GM19351 (cell line): ENCODE data around the gene EN2.
"Not testable (repeated sequence)": the region's sequence is repeated elsewhere in the genome, so short reads cannot be mapped to it uniquely, and the experiment has no call there.

Experiments
- ATAC-seq: cut with Tn5 transposase; IDR thresholded peaks from one replicate; pipeline ENCODE4 v1.9.1; 2021; ENCODE audit warnings: mild to moderate bottlenecking, moderate library complexity; ENCODE audit not compliant: unreplicated experiment

The EN2 gene

GRCh38 chr7:155425887-155426286, 32.0 kb upstream of the EN2 start:
- ATAC-seq = no peak

DNA sequence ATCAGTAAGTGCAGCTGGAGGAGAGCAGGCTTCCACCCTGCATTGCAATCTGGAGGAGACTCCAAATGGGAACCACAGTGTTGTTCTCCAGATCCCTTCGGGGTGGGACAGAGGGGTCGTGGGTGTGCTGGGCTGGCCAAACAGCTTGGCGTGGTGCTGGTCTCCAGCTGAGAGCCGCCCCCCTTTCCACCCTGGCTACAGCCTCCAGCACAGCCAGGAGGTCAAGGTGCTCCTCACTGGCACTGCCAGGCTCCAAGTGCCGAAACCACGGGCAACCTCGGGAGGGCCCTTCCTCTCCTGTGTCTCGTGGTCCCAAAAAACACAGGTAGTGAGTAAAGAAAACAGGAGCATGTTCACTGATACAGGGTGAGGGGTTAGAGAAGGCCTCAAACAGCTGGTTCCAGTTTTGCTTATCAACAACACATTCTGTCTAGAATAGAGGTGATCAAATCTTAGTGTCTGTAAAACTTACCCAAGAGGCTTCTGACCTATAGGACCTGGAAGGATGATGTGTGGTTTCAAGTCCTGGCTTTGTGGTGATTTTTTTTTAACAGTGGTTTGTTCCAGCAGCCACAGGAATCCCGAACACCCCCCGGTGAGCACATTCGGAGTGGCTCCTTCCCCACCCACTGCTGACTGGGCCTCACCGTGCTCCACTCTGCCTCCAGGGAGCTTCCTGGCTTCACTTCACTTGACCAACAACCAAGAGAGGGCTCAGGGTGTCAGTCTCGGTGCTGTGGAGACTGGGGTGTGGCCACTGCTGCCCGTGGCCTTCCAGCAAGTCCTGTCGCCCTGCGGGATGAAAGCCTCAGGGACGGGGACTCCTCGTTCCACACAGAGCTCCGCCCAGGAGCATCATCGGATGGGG, 31.2 kb upstream of the EN2 start:
- ATAC-seq = no peak

DNA sequence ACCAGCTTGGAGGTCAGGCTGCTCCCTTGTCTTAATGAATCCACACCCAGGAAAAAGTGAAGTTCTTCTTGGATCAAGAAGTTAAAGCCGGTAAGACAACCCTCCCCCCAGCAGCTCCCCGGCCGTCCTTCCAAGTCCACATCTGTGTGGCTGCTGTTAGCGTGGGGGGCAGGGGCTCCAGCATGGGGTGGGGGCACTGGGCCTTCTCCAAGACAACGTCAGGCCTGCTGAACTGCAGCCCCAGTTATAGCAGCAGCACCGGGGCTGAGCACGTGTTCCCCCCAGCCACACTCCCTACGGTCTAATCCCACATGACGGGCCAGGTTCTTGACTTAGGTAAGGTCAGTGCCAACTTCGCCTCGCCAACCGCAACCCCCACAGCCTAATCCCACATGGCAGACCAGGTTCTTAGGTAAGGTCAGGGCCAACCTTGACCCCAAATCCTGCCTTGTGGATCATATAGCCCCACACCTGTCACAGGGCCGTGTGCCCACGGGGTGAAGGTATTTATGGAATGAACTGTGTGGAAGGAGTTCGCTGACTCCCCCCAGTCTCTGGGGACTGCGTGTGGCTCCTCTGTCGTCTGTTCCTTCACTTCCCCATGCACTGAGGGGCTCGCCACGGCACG, 30.4 kb upstream of the EN2 start:
- ATAC-seq = no peak

DNA sequence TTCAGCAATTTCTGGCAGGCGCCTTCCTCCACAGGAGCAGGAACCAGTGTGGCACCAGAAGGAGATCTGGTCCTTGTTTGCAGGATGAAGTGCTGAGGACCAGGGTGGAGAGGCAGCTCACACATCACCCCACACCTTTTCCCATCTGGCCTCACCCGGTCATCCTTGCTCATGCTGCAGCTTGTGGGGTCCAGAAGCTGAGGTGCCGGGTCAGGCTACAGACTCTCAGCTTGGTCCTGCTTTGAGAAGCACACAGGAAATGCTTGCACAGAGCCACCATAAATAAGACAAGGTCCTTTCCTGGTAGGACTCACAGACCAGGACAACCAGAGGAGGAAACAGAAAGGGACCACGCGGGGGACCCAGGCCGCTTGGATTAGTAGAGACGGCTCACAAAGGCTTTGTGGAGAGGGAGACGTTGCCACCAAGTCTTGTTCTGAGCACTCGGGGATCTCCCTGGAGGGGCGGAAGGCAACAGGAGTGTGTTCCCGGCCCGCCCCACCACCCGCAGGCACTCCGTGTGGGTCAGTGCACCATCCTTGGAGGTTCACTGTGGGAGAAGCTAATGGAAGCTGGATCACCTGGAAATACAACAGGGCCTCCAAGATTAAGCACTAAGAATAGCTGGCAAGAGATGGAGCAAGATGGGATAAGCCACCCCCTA, 29.6 kb upstream of the EN2 start:
- ATAC-seq = no peak

DNA sequence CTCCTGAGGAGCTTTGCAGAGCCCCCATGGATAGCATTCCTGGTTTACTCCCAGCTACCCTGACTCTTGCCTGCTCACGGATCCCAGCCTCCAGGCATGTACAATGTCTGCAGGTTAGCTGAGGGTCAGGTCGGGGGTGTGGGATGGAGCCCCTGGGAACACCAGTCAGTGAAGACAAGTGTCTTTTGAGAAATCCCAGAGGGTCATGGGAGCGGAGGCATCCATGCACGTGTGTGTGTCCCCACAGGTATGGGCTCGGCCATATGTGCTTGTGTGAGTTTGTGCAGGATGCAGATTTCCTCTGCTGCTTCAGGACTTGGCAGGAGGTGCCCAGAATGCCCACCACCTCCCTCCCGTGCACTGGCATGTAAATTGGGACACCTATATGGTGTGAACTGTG, 28.3 kb upstream of the EN2 start:
- no peak for ATAC-seq

- no peak for ATAC-seq
Measured at GRCh38 chr7:155430606-155431005, 27.3 kb upstream of the EN2 start.

DNA sequence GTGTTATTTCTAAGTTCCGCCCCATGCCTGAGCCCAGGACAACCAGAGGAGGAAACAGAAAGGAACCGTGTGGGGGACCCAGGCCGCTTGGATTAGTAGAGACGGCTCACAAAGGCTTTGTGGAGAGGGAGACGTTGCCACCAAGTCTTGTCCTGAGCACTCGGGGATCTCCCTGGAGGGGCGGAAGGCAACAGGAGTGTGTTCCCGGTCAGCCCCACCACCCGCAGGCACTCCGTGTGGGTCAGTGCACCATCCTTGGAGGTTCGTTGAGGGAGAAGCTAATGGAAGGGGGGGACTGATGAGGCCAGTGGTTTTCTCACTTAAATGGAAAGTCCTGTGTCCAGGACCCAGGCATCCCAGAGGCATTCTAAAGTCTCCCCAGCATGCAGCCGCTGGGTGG, 26.7 kb upstream of the EN2 start:
- no peak for ATAC-seq

DNA sequence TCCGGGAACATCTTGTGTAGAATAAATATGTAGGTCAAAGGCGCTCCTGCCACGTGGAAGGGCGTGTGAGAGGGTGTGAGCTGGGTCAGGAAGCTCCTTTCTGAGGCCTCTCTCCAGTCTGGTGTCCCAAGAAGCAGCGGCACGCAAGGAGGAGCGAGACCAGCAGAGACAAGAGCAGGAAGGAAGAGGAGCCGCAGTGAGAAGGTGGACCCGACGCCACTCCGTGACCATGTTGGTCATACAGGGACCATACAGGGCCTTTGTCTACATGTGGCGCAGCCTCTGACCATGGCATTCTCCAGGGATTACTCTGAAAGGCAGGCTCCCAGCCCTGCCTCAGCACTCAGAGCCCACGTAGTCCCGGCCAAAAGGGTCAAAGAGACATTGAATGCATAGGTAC, 26.2 kb upstream of the EN2 start:
- no peak for ATAC-seq

DNA sequence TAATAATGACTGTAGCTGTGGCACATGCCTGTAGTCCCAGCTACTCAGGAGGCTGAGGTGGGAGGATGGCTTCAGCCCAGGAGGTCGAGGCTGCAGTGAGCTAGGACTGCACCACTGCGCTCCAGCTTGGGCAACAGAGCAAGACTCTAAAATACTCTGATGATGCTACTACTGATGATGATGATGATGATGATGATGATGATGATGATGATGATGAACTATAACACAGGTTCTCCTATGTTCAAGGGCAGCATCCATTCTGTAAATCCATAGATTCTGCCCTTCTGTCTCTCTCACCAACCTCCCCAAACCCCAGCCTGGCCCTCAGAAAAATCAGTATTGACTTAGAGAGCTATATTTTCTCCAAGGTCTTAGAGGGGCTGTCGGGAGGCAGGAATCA, 22.8 kb upstream of the EN2 start:
- no peak for ATAC-seq

DNA sequence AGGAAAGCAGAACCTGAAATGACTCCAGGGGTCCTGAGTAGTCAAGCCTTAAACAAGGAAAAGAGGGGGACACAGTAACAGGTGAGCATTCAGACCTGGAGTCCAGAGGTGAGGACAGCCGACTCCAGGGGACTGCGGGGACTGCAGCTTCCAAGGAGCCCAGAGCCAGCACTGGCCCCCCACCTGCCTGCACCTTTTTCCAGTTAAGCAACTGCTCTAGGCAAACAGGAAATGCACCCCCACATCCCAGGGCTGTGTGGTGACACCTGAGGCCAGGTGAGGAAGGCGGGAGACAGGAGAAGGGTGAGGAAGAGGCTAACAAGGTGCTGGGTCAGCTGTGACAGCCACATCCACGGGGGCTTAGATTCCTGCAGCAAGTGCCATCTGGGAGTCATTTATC, 20.1 kb upstream of the EN2 start:
- no peak for ATAC-seq

DNA sequence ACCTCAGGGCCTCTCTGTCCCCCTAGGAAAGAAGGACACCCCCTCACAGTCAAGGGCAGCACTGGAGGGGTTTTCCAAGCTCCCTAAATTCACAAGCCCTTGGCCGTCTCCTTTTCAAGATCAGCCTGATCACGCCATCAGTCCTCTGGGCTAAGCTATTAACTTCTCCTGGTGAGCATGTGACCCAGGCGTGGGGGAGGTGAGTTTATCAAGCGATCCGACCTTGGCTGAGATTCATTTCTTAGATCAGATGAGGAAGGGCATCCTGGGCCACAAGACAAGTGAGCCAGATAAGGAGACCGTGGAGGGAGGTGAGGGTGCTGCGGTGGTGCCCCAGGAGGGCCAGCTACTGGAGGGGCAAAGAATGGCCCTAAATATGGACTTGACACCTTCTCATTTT, 19.2 kb upstream of the EN2 start:
- ATAC-seq = no peak

GRCh38 chr7:155439311-155440017, 18.5 kb upstream of the EN2 start:
- no peak for ATAC-seq

GRCh38 chr7:155440018-155440410, 17.9 kb upstream of the EN2 start:
- no peak for ATAC-seq

DNA sequence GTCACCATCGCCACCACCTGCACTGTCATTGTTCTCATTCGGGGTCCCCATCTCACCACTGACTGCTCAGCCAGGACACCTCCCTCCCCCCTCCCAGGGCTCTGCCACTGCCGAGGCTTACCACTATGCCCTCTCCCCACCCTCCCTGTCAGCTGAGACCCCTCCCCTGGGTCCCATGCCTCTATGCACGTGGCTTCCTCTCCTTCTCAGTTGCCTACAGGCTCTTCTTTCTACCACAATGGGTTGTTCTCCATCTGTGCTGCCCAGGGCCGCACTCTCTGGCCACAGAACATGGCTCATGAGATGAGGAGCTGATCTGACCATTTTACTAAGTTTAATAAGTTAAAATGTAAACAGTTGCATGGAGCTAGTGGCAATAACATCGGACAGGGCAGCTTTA, 16.1 kb upstream of the EN2 start:
- no peak for ATAC-seq

- ATAC-seq = no peak
Measured at GRCh38 chr7:155444746-155445145, 13.2 kb upstream of the EN2 start.

GRCh38 chr7:155445606-155446005, 12.3 kb upstream of the EN2 start:
- not testable (repeated sequence) for ATAC-seq

GRCh38 chr7:155447603-155448002, 10.3 kb upstream of the EN2 start:
- no peak for ATAC-seq

DNA sequence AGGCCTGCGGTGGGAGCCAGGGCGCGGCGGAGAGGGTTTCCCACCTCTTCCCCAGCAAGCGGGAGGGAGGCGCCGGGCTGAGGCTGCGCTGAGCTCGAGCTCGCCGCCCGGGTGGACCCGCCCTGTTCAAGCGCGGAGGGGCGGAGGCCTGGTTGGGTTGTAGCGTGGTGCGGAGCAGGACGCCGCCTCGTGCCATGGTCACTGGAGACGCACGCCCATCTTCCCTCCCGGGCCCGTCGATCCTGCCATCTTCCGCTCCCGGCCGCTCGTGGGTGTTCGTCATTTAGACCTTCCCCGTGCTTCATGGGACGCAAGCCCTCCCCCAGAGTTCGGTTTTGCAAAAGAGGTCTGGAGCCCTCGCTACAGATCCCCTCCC, 9.3 kb upstream of the EN2 start:
- no peak for ATAC-seq

GRCh38 chr7:155449008-155449868, 8.7 kb upstream of the EN2 start:
- ATAC-seq = no peak

DNA sequence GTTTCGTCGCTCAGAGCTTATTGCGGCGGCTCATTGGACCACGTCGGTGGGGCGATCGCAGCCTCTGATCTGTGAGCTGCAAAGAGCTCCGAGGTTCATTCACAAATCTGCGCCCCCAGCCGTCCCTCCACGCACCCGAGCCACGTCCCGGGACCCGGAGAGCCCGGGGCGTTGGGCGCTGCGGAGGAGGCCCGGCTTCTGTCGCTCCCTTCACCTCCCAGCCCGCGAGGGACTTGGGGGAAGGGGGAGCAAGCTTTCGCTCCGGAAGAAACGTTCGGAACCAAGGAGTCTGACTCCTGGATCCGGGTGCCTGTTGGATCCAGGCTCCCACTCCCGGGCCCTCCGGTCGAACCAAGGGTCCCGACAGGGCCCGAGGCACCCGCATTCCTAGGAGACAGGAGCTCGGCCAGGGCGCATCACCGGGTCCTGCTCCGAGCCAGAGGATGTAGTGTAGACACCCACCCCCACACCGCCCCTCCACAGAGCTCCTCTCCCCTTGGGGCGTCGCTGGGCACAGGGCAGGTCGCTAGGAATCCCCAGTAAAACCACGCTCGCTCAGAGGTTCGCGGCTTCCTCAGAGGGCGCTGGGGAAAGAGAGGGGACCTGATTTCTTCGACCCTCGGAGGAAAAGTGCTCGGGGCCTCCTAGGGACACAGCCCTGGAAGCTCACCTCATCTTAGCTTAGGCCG, 7.9 kb upstream of the EN2 start:
- ATAC-seq = no peak
